ENCODE data around the gene ATG5.

ATG5 gene

GRCh38 chr6:106325336-106326178 is at the start of gene ATG5:
Gene ATG5, minus strand, starts transcription at chr6:106325760. Its CDS starts 9,552 bp downstream, at chr6:106316208.
- peak; percentile 95 for DNase-seq (ENCODE audit: low read depth, low spot score)

GRCh38 chr6:106373502-106374239 is 48.1 kb upstream of the ATG5 start:
- no peak for DNase-seq (ENCODE audit: low read depth, low spot score)

- DNase-seq (ENCODE audit: low read depth, low spot score), result no peak
Measured at GRCh38 chr6:106372838-106373501, 47.4 kb upstream of the ATG5 start.

GRCh38 chr6:106370639-106371038 is 45.1 kb upstream of the ATG5 start:
- DNase-seq (ENCODE audit: low read depth, low spot score), result no peak

- DNase-seq (ENCODE audit: low read depth, low spot score), result no peak
Measured at GRCh38 chr6:106369739-106370138, 44.2 kb upstream of the ATG5 start.

GRCh38 chr6:106363401-106364138 is 38.0 kb upstream of the ATG5 start:
- no peak for DNase-seq (ENCODE audit: low read depth, low spot score)

GRCh38 chr6:106360989-106361430 is 35.5 kb upstream of the ATG5 start:
- DNase-seq (ENCODE audit: low read depth, low spot score), result no peak

GRCh38 chr6:106360410-106360988 is 34.9 kb upstream of the ATG5 start, which contains the start of gene CRYBG1:
Gene CRYBG1, plus strand, starts transcription at chr6:106360717. Its CDS starts 192 bp downstream, at chr6:106360909.
- DNase-seq (ENCODE audit: low read depth, low spot score), result no peak

- no peak for DNase-seq (ENCODE audit: low read depth, low spot score)
Measured at GRCh38 chr6:106359959-106360409, 34.4 kb upstream of the ATG5 start.

- DNase-seq (ENCODE audit: low read depth, low spot score), result no peak
Measured at GRCh38 chr6:106356378-106356777, 30.8 kb upstream of the ATG5 start.

GRCh38 chr6:106347219-106347618 is 21.7 kb upstream of the ATG5 start:
- no peak for DNase-seq (ENCODE audit: low read depth, low spot score)

GRCh38 chr6:106339334-106340029 is 13.9 kb upstream of the ATG5 start:
- DNase-seq (ENCODE audit: low read depth, low spot score), result no peak

- peak; percentile 9 for DNase-seq (ENCODE audit: low read depth, low spot score)
Measured at GRCh38 chr6:106334646-106335448, 9.3 kb upstream of the ATG5 start.

GRCh38 chr6:106324726-106325335 is 729 bp downstream of the ATG5 start:
- no peak for DNase-seq (ENCODE audit: low read depth, low spot score)

- DNase-seq (ENCODE audit: low read depth, low spot score), result no peak
Measured at GRCh38 chr6:106321940-106322339, 3.6 kb downstream of the ATG5 start.

GRCh38 chr6:106318851-106319250 is 6.7 kb downstream of the ATG5 start:
- DNase-seq (ENCODE audit: low read depth, low spot score), result no peak

- DNase-seq (ENCODE audit: low read depth, low spot score), result no peak
Measured at GRCh38 chr6:106318061-106318460, 7.5 kb downstream of the ATG5 start.

GRCh38 chr6:106316375-106316766 is 9.2 kb downstream of the ATG5 start:
- DNase-seq (ENCODE audit: low read depth, low spot score), result no peak

- no peak for DNase-seq (ENCODE audit: low read depth, low spot score)
Measured at GRCh38 chr6:106315765-106316374, 9.7 kb downstream of the ATG5 start.

All from iPS DF 19.7 (cell line).